ENCODE results near the gene GNPTG. TPM values are rescaled to one million over a fixed set of nuclear protein-coding genes. Genes with fewer than 3 reads are reported as not detected.

The GNPTG gene
- total and polyA plus RNA-seq, 2 donors = 27.8 to 61.3 TPM

- peaks cover 0 to 25% of the 10 kb centered on the region in 2 donors for H3K4me1 ChIP-seq (ENCODE audit: control insufficient read depth in 2 of 2, insufficient read depth in 2 of 2, low read length in 2 of 2)
- peaks cover 56 to 84% of the 10 kb centered on the region in 2 donors for H3K36me3 ChIP-seq (ENCODE audit: control insufficient read depth in 2 of 2, insufficient read depth in 2 of 2, low read length in 1 of 2)
- no peak overlapping the region for H3K27ac ChIP-seq (ENCODE audit: low read depth in 1 of 2, low read length in 1 of 2)
- 96% methylated on average over 16 of the region's 16 CpGs for WGBS
- DNase-seq (ENCODE audit: low read depth in 6 of 9, low spot score in 9 of 9) = no peak
- no peaks in the 10 kb centered on the region for H3K9me3 ChIP-seq (ENCODE audit: control insufficient read depth in 2 of 2, insufficient read depth in 1 of 2, low read length in 1 of 2)
- no peak overlapping the region for H3K4me3 ChIP-seq (ENCODE audit: low read length in 2 of 2)
- no peaks in the 10 kb centered on the region for H3K27me3 ChIP-seq (ENCODE audit: control insufficient read depth in 2 of 2, insufficient read depth in 1 of 2, low read length in 1 of 2)
Observed at GRCh38 chr16:1387331-1387730, 35.6 kb downstream of the GNPTG start.

- Histone ChIP-seq H3K27me3 (ENCODE audit: control insufficient read depth in 2 of 2, insufficient read depth in 1 of 2, low read length in 1 of 2) (no peaks in the 10 kb centered on the region), H3K27ac (ENCODE audit: low read depth in 1 of 2, low read length in 1 of 2) (peak overlapping the region in 1 of 2 donors; percentile 41), H3K4me3 (ENCODE audit: low read length in 2 of 2) (no peak overlapping the region), H3K36me3 (ENCODE audit: control insufficient read depth in 2 of 2, insufficient read depth in 2 of 2, low read length in 1 of 2) (peaks cover 65 to 85% of the 10 kb centered on the region in 2 donors), H3K4me1 (ENCODE audit: control insufficient read depth in 2 of 2, insufficient read depth in 2 of 2, low read length in 2 of 2) (peaks cover 0 to 25% of the 10 kb centered on the region in 2 donors), H3K9me3 (ENCODE audit: control insufficient read depth in 2 of 2, insufficient read depth in 1 of 2, low read length in 1 of 2) (no peaks in the 10 kb centered on the region)
- DNase-seq (ENCODE audit: low read depth in 6 of 9, low spot score in 9 of 9) = no peak
- 97% methylated on average over 7 of the region's 7 CpGs for WGBS
Observed at GRCh38 chr16:1389762-1390161, 38.0 kb downstream of the GNPTG start.

- Histone ChIP-seq H3K36me3 (ENCODE audit: control insufficient read depth in 2 of 2, insufficient read depth in 2 of 2, low read length in 1 of 2) (peaks cover 63 to 80% of the 10 kb centered on the region in 2 donors), H3K4me3 (ENCODE audit: low read length in 2 of 2) (no peak overlapping the region), H3K9me3 (ENCODE audit: control insufficient read depth in 2 of 2, insufficient read depth in 1 of 2, low read length in 1 of 2) (no peaks in the 10 kb centered on the region), H3K27ac (ENCODE audit: low read depth in 1 of 2, low read length in 1 of 2) (peak overlapping the region in 1 of 2 donors; percentile 70), H3K27me3 (ENCODE audit: control insufficient read depth in 2 of 2, insufficient read depth in 1 of 2, low read length in 1 of 2) (no peaks in the 10 kb centered on the region), H3K4me1 (ENCODE audit: control insufficient read depth in 2 of 2, insufficient read depth in 2 of 2, low read length in 2 of 2) (peaks cover 0 to 25% of the 10 kb centered on the region in 2 donors)
- WGBS = 41% methylated on average over 28 of the region's 28 CpGs
- peak in 4 of 9 donors; percentile 29 to 72 (median 48) for DNase-seq (ENCODE audit: low read depth in 6 of 9, low spot score in 9 of 9)
Observed at GRCh38 chr16:1390239-1390779, 38.6 kb downstream of the GNPTG start.

GRCh38 chr16:1392826-1393225, 41.1 kb downstream of the GNPTG start:
- no peaks in the 10 kb centered on the region for H3K9me3 ChIP-seq (ENCODE audit: control insufficient read depth in 2 of 2, insufficient read depth in 1 of 2, low read length in 1 of 2)
- H3K27ac ChIP-seq (ENCODE audit: low read depth in 1 of 2, low read length in 1 of 2) = no peak overlapping the region
- H3K4me3 ChIP-seq (ENCODE audit: low read length in 2 of 2) = no peak overlapping the region
- H3K4me1 ChIP-seq (ENCODE audit: control insufficient read depth in 2 of 2, insufficient read depth in 2 of 2, low read length in 2 of 2) = peaks cover 0 to 21% of the 10 kb centered on the region in 2 donors
- WGBS = 97% methylated on average over 17 of the region's 17 CpGs
- DNase-seq (ENCODE audit: low read depth in 6 of 9, low spot score in 9 of 9) = no peak
- H3K27me3 ChIP-seq (ENCODE audit: control insufficient read depth in 2 of 2, insufficient read depth in 1 of 2, low read length in 1 of 2) = no peaks in the 10 kb centered on the region
- peaks cover 59 to 76% of the 10 kb centered on the region in 2 donors for H3K36me3 ChIP-seq (ENCODE audit: control insufficient read depth in 2 of 2, insufficient read depth in 2 of 2, low read length in 1 of 2)

DNA sequence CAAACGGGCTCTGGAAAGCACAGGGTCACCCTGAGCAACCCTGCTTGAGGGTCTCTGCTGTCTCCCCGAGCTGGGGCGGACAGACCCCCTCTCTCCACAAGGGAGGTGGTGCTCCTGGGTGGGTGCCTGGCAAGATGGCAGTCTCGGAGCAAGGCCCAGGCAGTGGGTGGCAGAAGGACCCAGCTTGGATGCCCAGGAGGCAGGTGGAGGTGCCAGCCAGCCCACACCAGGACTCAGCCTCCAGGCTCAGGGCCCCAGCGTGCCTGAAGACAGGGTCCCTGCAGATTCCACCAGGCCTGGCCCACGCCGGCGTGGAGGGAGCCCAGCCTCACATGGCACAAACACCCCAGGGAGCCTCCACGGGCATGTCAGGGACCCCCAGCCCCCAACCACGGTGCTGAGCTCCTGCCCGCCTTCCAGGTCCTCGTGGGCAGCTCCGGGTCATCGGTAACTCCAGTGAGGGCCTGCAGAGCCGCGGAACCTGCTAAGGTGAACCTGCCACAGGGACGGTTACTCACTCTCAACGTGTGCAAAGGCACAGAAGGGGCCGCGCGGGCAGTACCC, 42.0 kb downstream of the GNPTG start:
- Histone ChIP-seq H3K4me1 (ENCODE audit: control insufficient read depth in 2 of 2, insufficient read depth in 2 of 2, low read length in 2 of 2) (peaks cover 0 to 21% of the 10 kb centered on the region in 2 donors), H3K27ac (ENCODE audit: low read depth in 1 of 2, low read length in 1 of 2) (no peak overlapping the region), H3K9me3 (ENCODE audit: control insufficient read depth in 2 of 2, insufficient read depth in 1 of 2, low read length in 1 of 2) (no peaks in the 10 kb centered on the region), H3K4me3 (ENCODE audit: low read length in 2 of 2) (no peak overlapping the region), H3K36me3 (ENCODE audit: control insufficient read depth in 2 of 2, insufficient read depth in 2 of 2, low read length in 1 of 2) (peaks cover 59 to 76% of the 10 kb centered on the region in 2 donors), H3K27me3 (ENCODE audit: control insufficient read depth in 2 of 2, insufficient read depth in 1 of 2, low read length in 1 of 2) (no peaks in the 10 kb centered on the region)
- DNase-seq (ENCODE audit: low read depth in 6 of 9, low spot score in 9 of 9) = no peak
- 97% methylated on average over 21 of the region's 21 CpGs for WGBS

DNA sequence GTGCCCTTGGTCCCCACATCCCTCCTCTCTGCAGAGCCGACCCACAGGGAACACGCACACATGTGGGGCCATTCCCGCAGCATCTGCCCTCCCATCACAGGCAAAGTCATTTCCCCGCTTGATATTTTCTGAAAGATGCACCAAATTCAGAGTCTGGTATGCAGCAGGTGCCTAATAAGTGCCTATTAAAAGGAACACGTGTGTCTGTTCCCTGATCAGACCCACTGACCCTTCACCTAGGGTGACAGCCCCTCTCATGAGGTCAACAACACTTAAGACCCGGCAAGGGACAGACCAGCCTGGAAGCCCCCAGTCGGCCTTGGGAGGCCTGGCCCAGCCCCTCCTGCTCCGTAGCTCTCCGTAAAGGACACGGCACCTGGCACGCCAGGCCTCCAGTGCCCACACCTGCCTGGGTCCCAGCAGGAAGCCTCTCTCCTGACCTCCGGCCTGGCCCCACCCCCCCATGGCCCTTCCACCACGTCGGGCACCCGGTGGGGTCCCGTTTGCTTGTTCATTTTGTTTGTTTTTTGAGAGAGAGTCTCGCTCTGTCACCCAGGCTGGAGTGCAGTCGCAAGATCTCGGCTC, 42.7 kb downstream of the GNPTG start:
- peaks cover 0 to 17% of the 10 kb centered on the region in 2 donors for H3K4me1 ChIP-seq (ENCODE audit: control insufficient read depth in 2 of 2, insufficient read depth in 2 of 2, low read length in 2 of 2)
- H3K36me3 ChIP-seq (ENCODE audit: control insufficient read depth in 2 of 2, insufficient read depth in 2 of 2, low read length in 1 of 2) = peaks cover 60 to 76% of the 10 kb centered on the region in 2 donors
- no peaks in the 10 kb centered on the region for H3K27me3 ChIP-seq (ENCODE audit: control insufficient read depth in 2 of 2, insufficient read depth in 1 of 2, low read length in 1 of 2)
- 96% methylated on average over 19 of the region's 19 CpGs for WGBS
- no peak for DNase-seq (ENCODE audit: low read depth in 6 of 9, low spot score in 9 of 9)
- H3K4me3 ChIP-seq (ENCODE audit: low read length in 2 of 2) = no peak overlapping the region
- no peaks in the 10 kb centered on the region for H3K9me3 ChIP-seq (ENCODE audit: control insufficient read depth in 2 of 2, insufficient read depth in 1 of 2, low read length in 1 of 2)
- no peak overlapping the region for H3K27ac ChIP-seq (ENCODE audit: low read depth in 1 of 2, low read length in 1 of 2)

DNA sequence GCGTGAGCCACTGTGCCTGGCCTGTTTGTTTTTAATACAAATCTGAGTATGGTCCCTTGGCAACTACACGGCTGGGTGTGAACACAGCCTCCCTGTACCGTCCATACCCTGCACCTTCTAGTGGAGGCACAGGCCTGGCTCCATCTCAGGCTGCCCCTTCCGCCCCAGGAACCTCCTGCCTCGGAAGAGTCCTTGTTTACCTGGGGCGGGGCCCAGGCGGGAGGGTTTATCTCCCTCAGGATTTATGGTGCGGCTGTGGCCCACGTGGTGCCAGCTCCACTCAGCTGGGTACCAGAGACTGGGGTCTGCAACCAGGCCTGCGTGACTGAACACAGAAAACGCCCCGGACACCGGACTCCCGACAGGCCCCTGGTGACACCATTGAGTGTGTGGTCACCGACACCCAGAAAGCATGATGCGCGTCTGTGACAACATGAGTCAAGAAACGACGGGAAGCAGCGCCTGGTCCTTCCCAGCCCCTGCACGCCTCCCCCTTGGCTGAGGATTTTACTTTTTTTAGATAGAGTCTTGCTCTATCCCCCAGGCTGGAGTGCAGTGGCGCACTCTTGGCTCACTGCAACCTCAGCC, 43.8 kb downstream of the GNPTG start:
- no peak for DNase-seq (ENCODE audit: low read depth in 6 of 9, low spot score in 9 of 9)
- no peak overlapping the region for H3K27ac ChIP-seq (ENCODE audit: low read depth in 1 of 2, low read length in 1 of 2)
- no peaks in the 10 kb centered on the region for H3K27me3 ChIP-seq (ENCODE audit: control insufficient read depth in 2 of 2, insufficient read depth in 1 of 2, low read length in 1 of 2)
- 98% methylated on average over 22 of the region's 22 CpGs for WGBS
- H3K4me1 ChIP-seq (ENCODE audit: control insufficient read depth in 2 of 2, insufficient read depth in 2 of 2, low read length in 2 of 2) = peaks cover 0 to 6% of the 10 kb centered on the region in 2 donors
- H3K9me3 ChIP-seq (ENCODE audit: control insufficient read depth in 2 of 2, insufficient read depth in 1 of 2, low read length in 1 of 2) = no peaks in the 10 kb centered on the region
- H3K36me3 ChIP-seq (ENCODE audit: control insufficient read depth in 2 of 2, insufficient read depth in 2 of 2, low read length in 1 of 2) = peaks cover 62 to 77% of the 10 kb centered on the region in 2 donors
- no peak overlapping the region for H3K4me3 ChIP-seq (ENCODE audit: low read length in 2 of 2)

DNA sequence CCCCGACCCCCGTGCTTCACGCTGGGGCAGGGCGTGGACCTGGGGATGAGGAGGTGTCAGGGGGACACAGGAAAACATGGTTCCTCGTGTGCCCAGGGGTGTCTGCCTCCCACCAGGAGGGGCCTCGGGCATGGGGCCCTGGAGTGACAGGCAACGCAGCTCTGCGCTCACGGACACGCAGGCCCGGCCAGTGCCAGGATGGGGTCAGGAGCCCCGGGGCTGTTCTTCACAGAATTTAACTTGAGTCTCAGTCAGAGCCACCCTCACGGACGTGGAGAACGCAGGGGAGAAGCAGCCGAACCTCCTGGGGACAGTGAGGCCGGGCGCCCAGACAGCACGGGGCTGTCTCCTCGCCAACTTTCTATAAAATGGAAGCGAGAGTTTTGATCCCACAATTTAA, 46.0 kb downstream of the GNPTG start:
- no peaks in the 10 kb centered on the region for H3K9me3 ChIP-seq (ENCODE audit: control insufficient read depth in 2 of 2, insufficient read depth in 1 of 2, low read length in 1 of 2)

DNA sequence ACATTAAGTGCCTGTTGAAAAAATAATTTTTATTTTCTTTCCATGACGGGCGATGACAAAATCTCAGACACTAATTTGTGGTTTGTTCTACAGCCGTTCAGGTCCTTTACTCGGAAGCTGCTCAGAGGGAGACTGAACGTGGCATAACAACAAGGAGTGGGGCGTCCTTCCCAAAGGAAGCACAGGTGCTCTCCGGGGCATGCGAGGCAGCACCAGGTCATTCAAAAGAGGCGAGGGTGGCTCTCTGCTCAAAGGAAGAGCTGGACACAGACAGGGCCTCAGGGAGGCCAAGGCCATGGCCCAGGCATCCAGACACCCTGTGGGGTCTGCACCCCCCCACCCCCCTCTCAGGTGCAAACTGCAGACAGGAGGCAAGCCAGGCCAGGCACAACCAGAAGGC, 46.6 kb downstream of the GNPTG start:
- no peak for DNase-seq (ENCODE audit: low read depth in 6 of 9, low spot score in 9 of 9)
- no peak overlapping the region for H3K27ac ChIP-seq (ENCODE audit: low read depth in 1 of 2, low read length in 1 of 2)
- H3K9me3 ChIP-seq (ENCODE audit: control insufficient read depth in 2 of 2, insufficient read depth in 1 of 2, low read length in 1 of 2) = no peaks in the 10 kb centered on the region
- 97% methylated on average over 9 of the region's 9 CpGs for WGBS
- no peaks in the 10 kb centered on the region for H3K27me3 ChIP-seq (ENCODE audit: control insufficient read depth in 2 of 2, insufficient read depth in 1 of 2, low read length in 1 of 2)
- H3K4me3 ChIP-seq (ENCODE audit: low read length in 2 of 2) = no peak overlapping the region
- H3K36me3 ChIP-seq (ENCODE audit: control insufficient read depth in 2 of 2, insufficient read depth in 2 of 2, low read length in 1 of 2) = peaks cover 68 to 88% of the 10 kb centered on the region in 2 donors
- no peaks in the 10 kb centered on the region for H3K4me1 ChIP-seq (ENCODE audit: control insufficient read depth in 2 of 2, insufficient read depth in 2 of 2, low read length in 2 of 2)

More for the DNA sequence above, 46.0 kb downstream of the GNPTG start:
- Histone ChIP-seq H3K4me3 (ENCODE audit: low read length in 2 of 2) (no peak overlapping the region), H3K4me1 (ENCODE audit: control insufficient read depth in 2 of 2, insufficient read depth in 2 of 2, low read length in 2 of 2) (no peaks in the 10 kb centered on the region), H3K27ac (ENCODE audit: low read depth in 1 of 2, low read length in 1 of 2) (no peak overlapping the region), H3K27me3 (ENCODE audit: control insufficient read depth in 2 of 2, insufficient read depth in 1 of 2, low read length in 1 of 2) (no peaks in the 10 kb centered on the region), H3K36me3 (ENCODE audit: control insufficient read depth in 2 of 2, insufficient read depth in 2 of 2, low read length in 1 of 2) (peaks cover 68 to 88% of the 10 kb centered on the region in 2 donors)
- 98% methylated on average over 21 of the region's 21 CpGs for WGBS
- DNase-seq (ENCODE audit: low read depth in 6 of 9, low spot score in 9 of 9) = no peak
